Ovary (tissue), 3 donors: ENCODE results near the gene RALGPS1.

Experiments used
- EP300 ChIP-seq: sonication (generic); formaldehyde crosslinking; IDR thresholded peaks from one replicate; pipeline ENCODE4 v1.6.1; 2017; ENCODE audit warnings: antibody characterized with exemption
- TF ChIP-seq, protein P1 (sequence below), 3 donors: fragments of 450-650 bp in 2 of 3; fragments of 200-600 bp in 1 of 3; IDR thresholded peaks; one replicate each; pipeline versions ENCODE4 v1.5.1 to v1.8.0; 2016 to 2022; ENCODE audit warnings: antibody characterized with exemption in 3 of 3, mild to moderate bottlenecking in 1 of 3
- donor health status: DM: no; HTN: no; CAD: no.

GRCh38 chr9:127076860-127077643 lies 162.5 kb downstream of the RALGPS1 start:
- TF ChIP-seq, protein P1, sequence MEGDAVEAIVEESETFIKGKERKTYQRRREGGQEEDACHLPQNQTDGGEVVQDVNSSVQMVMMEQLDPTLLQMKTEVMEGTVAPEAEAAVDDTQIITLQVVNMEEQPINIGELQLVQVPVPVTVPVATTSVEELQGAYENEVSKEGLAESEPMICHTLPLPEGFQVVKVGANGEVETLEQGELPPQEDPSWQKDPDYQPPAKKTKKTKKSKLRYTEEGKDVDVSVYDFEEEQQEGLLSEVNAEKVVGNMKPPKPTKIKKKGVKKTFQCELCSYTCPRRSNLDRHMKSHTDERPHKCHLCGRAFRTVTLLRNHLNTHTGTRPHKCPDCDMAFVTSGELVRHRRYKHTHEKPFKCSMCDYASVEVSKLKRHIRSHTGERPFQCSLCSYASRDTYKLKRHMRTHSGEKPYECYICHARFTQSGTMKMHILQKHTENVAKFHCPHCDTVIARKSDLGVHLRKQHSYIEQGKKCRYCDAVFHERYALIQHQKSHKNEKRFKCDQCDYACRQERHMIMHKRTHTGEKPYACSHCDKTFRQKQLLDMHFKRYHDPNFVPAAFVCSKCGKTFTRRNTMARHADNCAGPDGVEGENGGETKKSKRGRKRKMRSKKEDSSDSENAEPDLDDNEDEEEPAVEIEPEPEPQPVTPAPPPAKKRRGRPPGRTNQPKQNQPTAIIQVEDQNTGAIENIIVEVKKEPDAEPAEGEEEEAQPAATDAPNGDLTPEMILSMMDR (IDR thresholded peaks at IDR 0.05) = no peak
- no peak for TF ChIP-seq EP300
